Fibroblast of the aortic adventitia (primary cell): Measurements from ENCODE around the gene SNAP29. TPM values are rescaled to one million over a fixed set of nuclear protein-coding genes. Genes with fewer than 3 reads are reported as not detected.

Source experiments
- DNase-seq: peaks from one replicate; pipeline ENCODE4 v3.0.0-alpha.2; 2010; ENCODE audit warnings: low read depth
- H3K4me3 ChIP-seq: 2 replicates; pipeline ENCODE4 v1.5.1; 2011; ENCODE audit warnings: low read depth, mild to moderate bottlenecking, control low read depth, low read length, moderate library complexity
- CTCF ChIP-seq: IDR thresholded peaks from 2 replicates; pipeline ENCODE4 v1.5.1; 2011; ENCODE audit warnings: mild to moderate bottlenecking, low read length, control low read depth, inconsistent platforms; ENCODE audit not compliant: insufficient read depth
- total RNA-seq: library from RNA; depleted of rRNA; stranded (reverse); fragments of >200 nt; gene quantifications from 2 replicates; pipeline ENCODE4 v1.2.3, GENCODE V29; 2012; ENCODE audit warnings: low replicate concordance

The SNAP29 gene
- total RNA-seq, 1 donor, result 15.5 TPM

- no peak for DNase-seq
- TF ChIP-seq CTCF, result no peak
- H3K4me3 ChIP-seq, result no peak overlapping the region
Measured at GRCh38 chr22:20881231-20881630, 22.4 kb downstream of the SNAP29 start.

DNA sequence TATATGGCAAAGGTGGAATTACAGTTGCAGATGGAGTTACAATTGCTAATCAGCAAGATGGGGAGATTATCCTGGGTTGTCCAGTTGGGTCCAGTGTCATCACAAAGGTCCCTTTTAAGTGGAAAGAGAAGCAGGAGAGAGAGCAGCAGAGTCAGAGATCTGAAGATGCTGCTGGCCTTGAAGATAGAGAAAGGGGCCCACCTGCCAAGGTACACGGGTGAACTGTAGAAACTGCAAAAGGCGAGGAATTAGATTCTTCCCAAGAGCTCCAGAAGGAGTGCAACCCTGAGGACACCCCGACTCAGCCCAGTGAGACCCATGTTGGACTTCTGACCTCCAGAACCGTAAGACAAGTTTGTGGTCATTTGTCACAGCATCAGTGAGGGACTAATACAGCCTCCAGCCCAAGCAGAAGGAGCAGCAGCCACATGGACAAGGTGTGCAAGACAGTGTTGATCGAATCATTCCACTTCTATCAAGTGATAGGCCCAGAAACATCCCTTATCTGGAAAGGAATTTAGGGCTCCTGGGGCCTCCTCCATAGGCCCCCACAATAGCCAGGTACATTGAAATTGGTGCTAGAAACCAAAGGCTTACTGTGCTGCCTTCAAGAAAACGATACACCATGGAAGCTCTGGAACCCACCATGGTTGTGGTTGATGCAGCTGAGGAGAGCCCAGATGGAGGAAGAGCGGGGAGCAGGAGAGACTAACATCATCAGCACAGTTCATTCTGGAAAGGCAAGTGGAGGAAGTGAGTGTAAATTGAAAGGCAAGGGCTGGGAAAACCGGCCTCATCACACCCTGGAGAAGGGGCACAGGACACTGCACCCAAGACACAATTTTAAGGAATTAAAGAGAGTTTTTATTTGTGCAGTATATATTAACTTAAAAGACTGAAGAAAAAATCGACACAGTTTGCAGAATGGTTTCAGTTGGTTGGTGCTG, 23.3 kb downstream of the SNAP29 start:
- no peak for DNase-seq
- no peak overlapping the region for H3K4me3 ChIP-seq
- no peak for TF ChIP-seq CTCF

DNA sequence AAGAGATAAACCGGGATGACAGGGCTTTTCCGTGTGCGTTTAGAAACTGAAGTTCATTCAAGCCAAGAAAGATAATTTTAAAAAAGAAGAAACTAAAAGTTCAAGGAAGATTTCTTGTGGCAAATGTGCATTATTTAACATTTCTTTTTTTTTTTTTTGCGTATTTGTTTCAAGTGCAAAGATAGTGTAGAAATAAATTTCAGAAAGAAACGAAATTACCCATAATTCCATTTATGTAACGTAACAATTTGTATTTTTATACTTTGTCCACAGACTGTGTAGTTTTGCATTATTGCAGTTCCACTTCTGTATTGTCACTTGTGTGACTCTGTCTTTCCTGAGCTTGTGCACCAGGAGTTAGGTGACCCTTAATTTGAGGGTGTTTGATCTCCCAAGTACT, 24.0 kb downstream of the SNAP29 start:
- no peak for DNase-seq
- H3K4me3 ChIP-seq, result no peak overlapping the region
- no peak for TF ChIP-seq CTCF

DNA sequence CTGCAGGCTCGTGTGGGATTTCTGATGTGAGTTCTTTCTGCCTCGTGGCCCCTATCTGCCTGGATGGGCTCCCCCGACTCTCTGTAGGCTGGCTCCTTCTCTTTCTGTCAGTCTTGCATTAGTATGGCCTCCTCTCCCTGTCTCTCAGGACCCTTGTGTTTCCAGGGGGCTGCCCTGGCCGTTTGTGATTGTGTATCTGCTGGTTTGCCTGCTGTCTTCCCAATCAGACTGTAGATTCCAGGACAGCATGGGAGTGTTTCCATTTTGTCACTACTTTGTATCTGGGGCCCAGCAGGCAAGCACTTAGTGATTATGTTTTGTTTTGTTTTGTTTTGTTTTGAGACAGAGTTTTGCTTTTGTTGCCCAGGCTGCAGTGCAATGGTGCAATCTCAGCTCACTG, 25.6 kb downstream of the SNAP29 start:
- DNase-seq, result no peak
- no peak for TF ChIP-seq CTCF
- no peak overlapping the region for H3K4me3 ChIP-seq

DNA sequence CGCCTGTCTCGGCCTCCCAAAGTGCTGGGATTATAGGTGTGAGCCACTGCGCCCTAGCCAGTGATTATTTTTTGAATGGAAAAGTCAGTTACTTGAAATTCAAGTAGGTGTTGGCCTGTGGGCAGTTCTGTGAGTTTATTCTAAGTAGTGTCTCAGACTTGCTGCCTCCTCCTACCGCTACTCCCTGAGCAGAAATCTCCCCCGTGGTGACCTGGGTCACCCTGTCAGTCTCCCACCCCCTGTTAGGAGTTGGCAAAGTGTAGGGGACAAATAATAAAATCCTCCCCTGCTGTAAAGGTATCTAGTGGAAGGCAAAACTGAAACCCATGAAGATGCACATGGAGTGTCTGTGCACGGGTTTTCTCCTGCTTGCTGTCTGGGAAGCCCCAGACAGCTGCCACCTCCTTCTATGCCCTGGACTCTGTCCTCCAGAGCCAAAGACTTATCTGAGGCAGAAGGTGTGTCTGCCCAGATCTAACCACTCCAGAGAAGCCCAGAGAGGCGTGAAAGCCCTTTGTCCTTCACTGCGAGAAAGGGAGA, 26.3 kb downstream of the SNAP29 start:
- TF ChIP-seq CTCF, result no peak
- no peak for DNase-seq

DNA sequence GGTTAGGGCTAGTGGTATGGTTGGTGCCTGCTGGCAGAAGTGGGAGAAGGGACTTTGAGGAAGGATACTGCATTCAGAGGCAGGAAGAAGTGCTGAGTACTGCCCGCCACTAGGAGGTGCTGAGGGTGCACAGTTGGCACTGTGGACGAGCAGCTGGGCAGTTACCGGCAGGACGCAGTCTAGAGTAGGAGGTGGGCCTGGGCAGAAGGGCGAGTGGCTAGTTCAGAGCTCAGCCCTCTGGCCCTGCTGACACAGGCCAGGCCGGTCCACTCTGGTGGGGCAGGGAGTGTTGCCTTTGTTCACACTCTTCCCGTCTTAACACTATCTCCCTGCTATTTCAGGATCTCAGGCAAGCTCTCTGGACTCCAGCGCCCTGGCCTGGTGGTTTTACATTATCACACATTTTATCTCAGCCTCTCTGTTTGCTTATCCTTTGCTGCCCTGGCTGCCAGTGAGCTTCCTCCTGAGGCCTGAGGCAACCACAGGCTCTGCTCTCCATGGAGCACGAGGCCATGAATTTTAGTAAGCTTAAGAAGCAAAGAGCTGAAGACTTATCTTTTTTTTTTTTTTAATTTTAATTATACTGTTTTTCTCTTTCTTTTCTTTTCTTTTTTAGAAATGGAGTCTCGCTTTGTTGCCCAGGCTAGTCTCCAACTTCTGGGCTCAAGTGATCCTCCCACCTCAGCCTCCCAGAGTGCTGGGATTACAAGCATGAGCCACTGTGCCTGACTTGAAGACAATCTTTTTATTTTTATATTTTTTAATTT, 26.9 kb downstream of the SNAP29 start:
- peak; percentile 92 for TF ChIP-seq CTCF
- no peak overlapping the region for H3K4me3 ChIP-seq
- peak; percentile 90 for DNase-seq

More for the DNA sequence above, 26.3 kb downstream of the SNAP29 start:
- H3K4me3 ChIP-seq, result no peak overlapping the region
